ENCODE results near the gene TRIO.

GRCh38 chr5:14450742-14451141 is 307.6 kb downstream of the TRIO start:
- TF ChIP-seq PRDM1 (tag by site-specific recombination; IDR thresholded peaks at IDR 0.05): no peak
- no peak for TF ChIP-seq ZNF133 (tag by site-specific recombination; IDR thresholded peaks at IDR 0.05)
- no peak for TF ChIP-seq CTCF (tag by site-specific recombination; IDR thresholded peaks at IDR 0.05)
- no peak for TF ChIP-seq YY1 (tag by site-specific recombination; IDR thresholded peaks at IDR 0.05)
- TF ChIP-seq ZNF146 (tag by site-specific recombination; IDR thresholded peaks at IDR 0.05): no peak
- no peak for TF ChIP-seq ZNF157 (tag by site-specific recombination; IDR thresholded peaks at IDR 0.05)
- TF ChIP-seq ZNF112 (tag by site-specific recombination; IDR thresholded peaks at IDR 0.05): no peak
- TF ChIP-seq ZNF114 (tag by site-specific recombination; IDR thresholded peaks at IDR 0.05): no peak
- TF ChIP-seq SP2 (tag by site-specific recombination; IDR thresholded peaks at IDR 0.05): no peak
